Progenitor cell of endocrine pancreas (in vitro differentiated cells): ENCODE results near the gene WNT2. TPM values are rescaled to one million over a fixed set of nuclear protein-coding genes. Genes with fewer than 3 reads are reported as not detected.

Source experiments
- DNase-seq: peaks from one replicate; pipeline ENCODE4 v3.0.0; 2021; ENCODE audit warnings: low spot score; ENCODE audit not compliant: unreplicated experiment
- H3K27ac Mint-ChIP-seq: 2 replicates; pipeline ENCODE4 v1.8.0; 2021; ENCODE audit warnings: mild to moderate bottlenecking, moderate library complexity, mixed read lengths
- H3K27me3 Mint-ChIP-seq: 2 replicates; pipeline ENCODE4 v1.8.0; 2021; ENCODE audit warnings: mixed read lengths
- H3K36me3 Mint-ChIP-seq: 2 replicates; pipeline ENCODE4 v1.8.0; 2022; ENCODE audit warnings: mixed read lengths; ENCODE audit not compliant: insufficient read depth
- H3K4me1 Mint-ChIP-seq: 2 replicates; pipeline ENCODE4 v1.8.0; 2021; ENCODE audit warnings: low read depth, mixed read lengths
- H3K4me3 Mint-ChIP-seq: 2 replicates; pipeline ENCODE4 v1.8.0; 2021; ENCODE audit warnings: low read depth, mild to moderate bottlenecking, moderate library complexity, mixed read lengths
- H3K9me3 Mint-ChIP-seq: 2 replicates; pipeline ENCODE4 v1.8.0; 2021; ENCODE audit warnings: low read depth, mixed read lengths
- CTCF ChIP-seq: fragments of 200-600 bp; sonication (generic); IDR thresholded peaks from one replicate; pipeline ENCODE4 v1.5.0; 2021; ENCODE audit warnings: antibody characterized with exemption, mild to moderate bottlenecking; ENCODE audit not compliant: unreplicated experiment
- total RNA-seq: library from RNA; stranded (reverse); gene quantifications from 2 replicates; pipeline ENCODE4 v1.2.1, GENCODE V29; 2021

Gene WNT2
- total RNA-seq, 1 donor from 2014 or later: 0.46 TPM

- H3K4me1 Mint-ChIP-seq: no peaks in the 10 kb centered on the region
- H3K36me3 Mint-ChIP-seq: no peaks in the 10 kb centered on the region
- H3K4me3 Mint-ChIP-seq: no peak overlapping the region
- no peak overlapping the region for H3K27ac Mint-ChIP-seq
- peaks cover 21% of the 10 kb centered on the region for H3K27me3 Mint-ChIP-seq
- no peak for TF ChIP-seq CTCF
- no peaks in the 10 kb centered on the region for H3K9me3 Mint-ChIP-seq
- DNase-seq: no peak
These were observed 42.8 kb downstream of the WNT2 start for GRCh38 chr7:117279931-117280557.

GRCh38 chr7:117279203-117279602 lies 43.7 kb downstream of the WNT2 start:
- Mint-ChIP-seq H3K9me3 (no peaks in the 10 kb centered on the region), H3K4me1 (no peaks in the 10 kb centered on the region), H3K27me3 (peaks cover 23% of the 10 kb centered on the region), H3K27ac (no peak overlapping the region), H3K4me3 (no peak overlapping the region), H3K36me3 (no peaks in the 10 kb centered on the region)
- no peak for TF ChIP-seq CTCF
- no peak for DNase-seq

GRCh38 chr7:117278040-117278439 lies 44.8 kb downstream of the WNT2 start:
- Mint-ChIP-seq H3K27me3 (peaks cover 17% of the 10 kb centered on the region), H3K27ac (no peak overlapping the region), H3K4me1 (peaks cover 4% of the 10 kb centered on the region), H3K36me3 (no peaks in the 10 kb centered on the region), H3K4me3 (no peak overlapping the region), H3K9me3 (no peaks in the 10 kb centered on the region)
- TF ChIP-seq CTCF: no peak
- DNase-seq: no peak

GRCh38 chr7:117277576-117277975 lies 45.3 kb downstream of the WNT2 start:
- H3K4me1 Mint-ChIP-seq: peaks cover 4% of the 10 kb centered on the region
- no peaks in the 10 kb centered on the region for H3K9me3 Mint-ChIP-seq
- no peaks in the 10 kb centered on the region for H3K36me3 Mint-ChIP-seq
- no peak for TF ChIP-seq CTCF
- peaks cover 13% of the 10 kb centered on the region for H3K27me3 Mint-ChIP-seq
- H3K4me3 Mint-ChIP-seq: no peak overlapping the region
- DNase-seq: no peak
- H3K27ac Mint-ChIP-seq: no peak overlapping the region

- Mint-ChIP-seq H3K4me3 (no peak overlapping the region), H3K4me1 (peaks cover 4% of the 10 kb centered on the region), H3K9me3 (no peaks in the 10 kb centered on the region), H3K36me3 (no peaks in the 10 kb centered on the region), H3K27me3 (peaks cover 16% of the 10 kb centered on the region), H3K27ac (no peak overlapping the region)
- no peak for TF ChIP-seq CTCF
- no peak for DNase-seq
These were observed 47.9 kb downstream of the WNT2 start for GRCh38 chr7:117274951-117275350.
